Measurements from ENCODE around the gene PAFAH1B1.
"Not testable (repeated sequence)": the region's sequence is repeated elsewhere in the genome, so short reads cannot be mapped to it uniquely, and the experiment has no call there.

Gene PAFAH1B1

DNA sequence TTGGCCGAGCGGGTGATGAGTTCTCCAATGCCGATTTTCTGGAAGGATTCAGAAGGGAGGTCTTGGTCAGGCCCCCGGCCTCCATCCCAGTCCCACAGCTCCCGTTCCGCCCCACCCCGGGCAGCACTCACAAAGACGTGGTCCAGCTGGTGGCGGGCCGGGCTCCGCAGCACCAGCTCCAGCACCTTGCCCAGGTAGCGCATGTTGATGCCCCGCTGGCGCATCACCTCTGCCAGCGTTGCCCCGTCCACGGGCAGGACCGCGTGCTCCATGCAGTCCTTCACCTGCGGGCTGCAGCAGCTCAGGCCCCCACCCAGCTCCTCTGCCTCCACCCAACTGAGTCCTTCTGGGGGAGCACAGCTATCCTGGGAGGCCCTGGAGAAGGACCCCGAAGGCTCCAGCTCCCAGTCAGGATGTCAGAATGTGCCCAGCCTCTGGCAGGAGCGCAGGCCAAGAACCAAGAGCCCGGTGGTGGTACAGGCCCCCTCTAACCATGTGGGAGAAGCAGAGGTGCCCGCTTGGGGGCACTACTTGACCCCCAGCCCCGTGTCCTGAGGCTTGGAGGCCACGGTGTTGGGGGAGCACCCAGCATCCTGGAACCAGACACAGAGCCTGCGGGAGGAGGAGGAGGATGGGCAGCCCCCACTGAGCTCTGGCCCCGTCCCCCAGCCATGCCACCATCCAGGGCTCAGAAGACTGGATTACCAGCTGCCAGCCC lies 101.9 kb downstream of the PAFAH1B1 start:
- Histone ChIP-seq H3K9me3 (ENCODE audit: control insufficient read depth, low read length) (no peaks in the 10 kb centered on the region), H3K36me3 (ENCODE audit: control insufficient read depth, insufficient read depth, low read length) (no peaks in the 10 kb centered on the region), H3K4me3 (ENCODE audit: low read depth, low read length) (no peak overlapping the region), H3K4me1 (no peaks in the 10 kb centered on the region), H3K4me2 (ENCODE audit: low read length) (no peak overlapping the region), H3K9ac (no peak overlapping the region), H3K79me2 (no peaks in the 10 kb centered on the region), H2AFZ (no peak overlapping the region), H3K27me3 (ENCODE audit: control insufficient read depth, insufficient read depth, low read length) (no peaks in the 10 kb centered on the region), H3K27ac (no peak overlapping the region)
- TF ChIP-seq, protein P1, sequence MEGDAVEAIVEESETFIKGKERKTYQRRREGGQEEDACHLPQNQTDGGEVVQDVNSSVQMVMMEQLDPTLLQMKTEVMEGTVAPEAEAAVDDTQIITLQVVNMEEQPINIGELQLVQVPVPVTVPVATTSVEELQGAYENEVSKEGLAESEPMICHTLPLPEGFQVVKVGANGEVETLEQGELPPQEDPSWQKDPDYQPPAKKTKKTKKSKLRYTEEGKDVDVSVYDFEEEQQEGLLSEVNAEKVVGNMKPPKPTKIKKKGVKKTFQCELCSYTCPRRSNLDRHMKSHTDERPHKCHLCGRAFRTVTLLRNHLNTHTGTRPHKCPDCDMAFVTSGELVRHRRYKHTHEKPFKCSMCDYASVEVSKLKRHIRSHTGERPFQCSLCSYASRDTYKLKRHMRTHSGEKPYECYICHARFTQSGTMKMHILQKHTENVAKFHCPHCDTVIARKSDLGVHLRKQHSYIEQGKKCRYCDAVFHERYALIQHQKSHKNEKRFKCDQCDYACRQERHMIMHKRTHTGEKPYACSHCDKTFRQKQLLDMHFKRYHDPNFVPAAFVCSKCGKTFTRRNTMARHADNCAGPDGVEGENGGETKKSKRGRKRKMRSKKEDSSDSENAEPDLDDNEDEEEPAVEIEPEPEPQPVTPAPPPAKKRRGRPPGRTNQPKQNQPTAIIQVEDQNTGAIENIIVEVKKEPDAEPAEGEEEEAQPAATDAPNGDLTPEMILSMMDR (IDR thresholded peaks at IDR 0.05) = no peak

DNA sequence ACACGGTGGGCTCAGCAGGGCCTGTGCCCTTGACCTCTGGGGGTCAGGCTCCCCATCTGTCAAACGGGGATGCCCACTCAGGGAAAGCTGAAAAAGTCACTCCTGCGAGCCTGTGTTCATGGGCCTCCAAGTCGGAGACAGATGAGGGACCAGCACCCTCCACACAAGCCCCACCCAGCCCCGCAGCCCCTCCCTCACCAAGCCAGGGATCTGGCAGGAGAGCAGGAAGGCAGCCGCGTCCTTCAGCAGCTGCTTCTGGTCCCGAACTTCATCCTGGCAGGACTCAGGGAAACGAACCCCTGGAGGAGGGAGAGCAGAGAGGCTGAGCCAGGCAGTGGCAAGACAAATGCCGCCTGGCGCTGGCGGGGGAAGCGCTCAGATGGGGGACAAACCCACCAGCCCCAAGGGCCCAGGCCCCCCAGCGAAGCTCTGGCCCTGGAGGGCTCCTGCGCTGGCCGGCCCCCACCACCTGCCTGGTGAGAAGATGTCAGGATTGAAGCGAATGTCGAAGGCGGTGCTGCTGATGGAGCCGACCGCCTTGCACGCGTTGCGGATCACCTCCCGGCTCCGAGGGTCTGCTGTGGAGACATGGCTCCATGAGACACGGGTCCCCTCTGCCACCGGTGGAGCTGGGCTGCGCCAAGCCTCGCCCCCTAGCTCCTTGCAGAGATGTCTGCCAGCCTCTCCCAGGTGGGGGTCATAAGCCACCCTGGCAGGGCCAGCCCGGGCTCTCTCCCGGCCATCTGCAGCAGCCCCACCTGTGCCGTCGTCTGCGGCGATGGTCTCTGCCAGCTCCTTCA lies 102.7 kb downstream of the PAFAH1B1 start:
- no peaks in the 10 kb centered on the region for H3K9me3 ChIP-seq (ENCODE audit: control insufficient read depth, low read length)
- H3K79me2 ChIP-seq = no peaks in the 10 kb centered on the region
- no peak overlapping the region for H3K9ac ChIP-seq
- H2AFZ ChIP-seq = no peak overlapping the region
- H3K4me1 ChIP-seq = no peaks in the 10 kb centered on the region
- H3K4me2 ChIP-seq (ENCODE audit: low read length) = no peak overlapping the region
- TF ChIP-seq, protein P1 (IDR thresholded peaks at IDR 0.05) = no peak
- no peaks in the 10 kb centered on the region for H3K27me3 ChIP-seq (ENCODE audit: control insufficient read depth, insufficient read depth, low read length)
- no peak overlapping the region for H3K27ac ChIP-seq
- H3K4me3 ChIP-seq (ENCODE audit: low read depth, low read length) = no peak overlapping the region
- no peaks in the 10 kb centered on the region for H3K36me3 ChIP-seq (ENCODE audit: control insufficient read depth, insufficient read depth, low read length)

DNA sequence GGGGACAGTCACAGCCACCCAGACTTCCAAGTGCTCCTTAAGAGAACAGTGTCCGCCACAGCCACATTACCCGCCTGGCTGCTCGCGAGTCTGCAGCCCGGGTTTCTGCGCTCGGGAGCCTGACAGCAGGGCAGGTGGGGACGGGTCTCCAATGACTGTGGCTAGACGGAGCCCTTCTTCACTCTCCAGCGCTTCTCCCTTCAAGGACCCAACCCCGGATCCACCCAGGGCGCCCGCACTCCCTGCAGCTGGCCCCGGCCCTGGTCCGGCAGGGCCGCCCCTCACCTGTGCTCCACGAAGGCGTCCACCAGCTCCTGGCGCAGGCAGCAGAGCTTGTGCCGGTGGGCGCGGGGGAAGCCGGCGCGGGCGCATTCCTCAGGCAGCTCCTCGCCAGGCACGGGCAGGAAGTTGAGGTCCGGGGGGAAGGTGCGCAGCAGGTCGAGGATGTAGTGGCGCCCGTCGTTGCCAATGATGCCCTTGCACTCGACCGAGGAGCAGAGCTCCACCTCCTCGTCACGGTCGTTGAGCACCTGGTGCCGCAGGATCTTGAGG lies 104.2 kb downstream of the PAFAH1B1 start:
- H3K4me2 ChIP-seq (ENCODE audit: low read length) = no peak overlapping the region
- no peaks in the 10 kb centered on the region for H3K79me2 ChIP-seq
- no peak overlapping the region for H3K27ac ChIP-seq
- TF ChIP-seq, protein P1 (IDR thresholded peaks at IDR 0.05) = no peak
- no peak overlapping the region for H3K9ac ChIP-seq
- H3K27me3 ChIP-seq (ENCODE audit: control insufficient read depth, insufficient read depth, low read length) = no peaks in the 10 kb centered on the region
- no peaks in the 10 kb centered on the region for H3K9me3 ChIP-seq (ENCODE audit: control insufficient read depth, low read length)
- no peak overlapping the region for H2AFZ ChIP-seq
- H3K4me1 ChIP-seq = no peaks in the 10 kb centered on the region
- no peak overlapping the region for H3K4me3 ChIP-seq (ENCODE audit: low read depth, low read length)
- H3K36me3 ChIP-seq (ENCODE audit: control insufficient read depth, insufficient read depth, low read length) = no peaks in the 10 kb centered on the region

DNA sequence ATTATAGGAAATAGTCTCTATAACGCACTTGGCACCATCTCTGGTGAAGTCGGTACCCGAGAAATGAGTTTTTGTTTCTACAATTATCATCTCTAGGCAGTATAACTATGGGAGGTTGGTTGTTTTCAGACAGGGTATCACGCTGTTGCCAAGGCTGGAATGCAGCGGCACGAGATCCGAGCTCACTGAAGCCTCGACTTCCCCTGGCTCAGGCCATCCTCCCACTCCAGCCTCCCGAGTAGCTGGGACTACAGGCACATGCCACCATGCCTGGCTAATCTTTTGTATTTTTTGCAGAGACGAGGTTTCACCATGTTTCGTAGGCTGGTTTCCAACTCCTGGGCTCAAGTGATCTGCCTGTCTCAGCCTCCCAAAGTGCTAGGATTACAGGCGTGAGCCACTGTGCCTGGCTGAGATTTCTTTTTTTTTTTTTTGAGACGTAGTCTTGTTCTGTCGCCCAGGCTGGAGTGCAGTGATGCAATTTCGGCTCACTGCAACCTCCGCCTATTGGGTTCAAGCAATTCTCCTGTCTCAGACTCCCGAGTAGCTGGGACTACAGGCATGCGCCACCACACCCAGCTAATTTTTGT lies 105.9 kb downstream of the PAFAH1B1 start:
- not testable (repeated sequence) for H3K9me3 ChIP-seq (ENCODE audit: control insufficient read depth, low read length); H3K79me2 ChIP-seq; H3K4me2 ChIP-seq (ENCODE audit: low read length); H3K27ac ChIP-seq; H3K27me3 ChIP-seq (ENCODE audit: control insufficient read depth, insufficient read depth, low read length); H3K36me3 ChIP-seq (ENCODE audit: control insufficient read depth, insufficient read depth, low read length); H2AFZ ChIP-seq; H3K9ac ChIP-seq; H3K4me3 ChIP-seq (ENCODE audit: low read depth, low read length); H3K4me1 ChIP-seq

DNA sequence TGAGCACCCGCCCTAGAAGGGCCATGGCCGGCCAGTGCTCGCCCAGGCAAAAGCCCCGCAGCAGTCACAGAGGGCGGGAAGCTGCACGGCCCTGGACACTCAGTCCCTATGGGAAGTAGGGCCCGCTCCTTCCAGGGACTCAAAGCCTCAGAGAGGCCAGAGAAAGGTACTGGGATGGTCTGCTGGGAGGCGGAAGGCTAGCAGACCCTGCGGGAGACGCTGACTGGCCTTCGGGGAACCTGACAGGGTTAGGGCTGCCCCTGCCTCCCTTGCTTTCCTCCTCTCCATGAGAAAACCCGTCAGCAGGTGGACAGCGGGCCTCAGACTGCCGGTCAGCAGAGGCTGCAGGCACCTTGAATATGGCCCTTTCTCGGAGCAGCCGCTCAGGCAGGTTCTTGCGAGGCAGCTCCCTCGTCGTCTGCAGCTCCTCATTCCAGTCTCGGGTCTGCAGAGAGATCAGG lies 106.6 kb downstream of the PAFAH1B1 start:
- Histone ChIP-seq H3K4me3 (ENCODE audit: low read depth, low read length) (no peak overlapping the region), H3K27ac (no peak overlapping the region), H3K9me3 (ENCODE audit: control insufficient read depth, low read length) (no peaks in the 10 kb centered on the region), H3K9ac (no peak overlapping the region), H3K4me1 (no peaks in the 10 kb centered on the region), H3K27me3 (ENCODE audit: control insufficient read depth, insufficient read depth, low read length) (no peaks in the 10 kb centered on the region), H3K4me2 (ENCODE audit: low read length) (no peak overlapping the region), H2AFZ (no peak overlapping the region), H3K36me3 (ENCODE audit: control insufficient read depth, insufficient read depth, low read length) (no peaks in the 10 kb centered on the region), H3K79me2 (no peaks in the 10 kb centered on the region)
- TF ChIP-seq, protein P1 (IDR thresholded peaks at IDR 0.05) = no peak

Data from parathyroid adenoma (tissue), 2 donors.